Measurements from ENCODE around the gene ECE1. TPM values are rescaled to one million over a fixed set of nuclear protein-coding genes. Genes with fewer than 3 reads are reported as not detected.

Gene ECE1
- total and polyA plus RNA-seq, 9 of the 15 experiments (the other 6 are each of a cell fraction or from before 2014, with no cell fraction given), result 0.56 to 34.8 (median 11.0) TPM

DNA sequence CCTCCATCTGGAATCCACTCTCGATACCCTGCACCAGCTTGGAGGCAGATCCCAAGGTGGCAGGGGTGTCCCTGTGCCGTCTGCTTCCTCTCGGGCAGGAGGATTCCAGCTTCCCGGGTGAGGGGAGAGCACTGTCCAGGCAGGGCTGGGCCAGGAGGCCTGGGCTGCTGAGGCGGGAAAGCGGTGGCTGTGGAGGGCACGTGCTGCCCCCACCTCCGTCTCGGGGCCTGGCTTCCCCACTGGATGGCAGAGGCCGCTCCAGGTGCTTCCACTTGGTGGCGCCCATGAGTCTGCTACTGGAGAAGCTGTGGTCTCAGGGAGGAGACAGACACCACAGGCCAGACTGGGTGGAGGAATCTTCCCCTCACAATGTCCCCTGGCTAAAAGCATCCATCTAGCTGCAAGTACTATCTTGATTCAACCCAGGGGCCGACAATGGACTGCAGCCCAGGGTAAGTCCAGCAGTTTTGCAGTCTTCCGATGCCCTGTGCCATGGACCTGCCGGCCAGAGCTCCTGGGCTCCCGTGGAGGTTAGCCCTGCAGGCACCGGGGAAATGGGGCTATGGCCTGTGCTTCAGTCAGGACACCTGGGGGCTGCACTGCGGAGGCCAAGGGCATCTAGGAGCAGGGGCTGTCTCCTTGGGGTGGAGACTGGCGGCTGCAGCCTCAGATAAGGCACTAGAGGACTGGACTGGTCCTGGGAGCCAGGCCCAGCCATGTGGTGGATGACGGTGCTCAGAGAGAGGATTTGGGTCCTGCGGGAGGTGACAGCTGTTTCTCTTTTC, 72.3 kb downstream of the ECE1 start (continued):
- TF ChIP-seq RFX7 (CRISPR knock-in tag; IDR thresholded peaks at IDR 0.05), result no peak
- no peak for TF ChIP-seq STAT5B (CRISPR knock-in tag; IDR thresholded peaks at IDR 0.05)
- no peak for TF ChIP-seq SIRT6 (IDR thresholded peaks at IDR 0.05; ENCODE audit: low read depth, low read length)
- TF ChIP-seq ZBTB7A (IDR thresholded peaks at IDR 0.05; ENCODE audit: borderline replicate concordance, control insufficient read depth, low read depth, low read length), result peak; percentile 46; the same call in 1 of the 2 replicates
- 0 out of 4 replicates have a peak, but pooled peaks of 1 of the 2 experiments have one; percentile 20 for TF ChIP-seq UBTF (IDR thresholded peaks at IDR 0.05; ENCODE audit: borderline replicate concordance in 1 of 2, low read depth in 2 of 2, low read length in 2 of 2)
- no peak for TF ChIP-seq TEAD1 (CRISPR knock-in tag; IDR thresholded peaks at IDR 0.05)
- TF ChIP-seq PHB (CRISPR knock-in tag; IDR thresholded peaks at IDR 0.05), result no peak
- TF ChIP-seq, protein P1, sequence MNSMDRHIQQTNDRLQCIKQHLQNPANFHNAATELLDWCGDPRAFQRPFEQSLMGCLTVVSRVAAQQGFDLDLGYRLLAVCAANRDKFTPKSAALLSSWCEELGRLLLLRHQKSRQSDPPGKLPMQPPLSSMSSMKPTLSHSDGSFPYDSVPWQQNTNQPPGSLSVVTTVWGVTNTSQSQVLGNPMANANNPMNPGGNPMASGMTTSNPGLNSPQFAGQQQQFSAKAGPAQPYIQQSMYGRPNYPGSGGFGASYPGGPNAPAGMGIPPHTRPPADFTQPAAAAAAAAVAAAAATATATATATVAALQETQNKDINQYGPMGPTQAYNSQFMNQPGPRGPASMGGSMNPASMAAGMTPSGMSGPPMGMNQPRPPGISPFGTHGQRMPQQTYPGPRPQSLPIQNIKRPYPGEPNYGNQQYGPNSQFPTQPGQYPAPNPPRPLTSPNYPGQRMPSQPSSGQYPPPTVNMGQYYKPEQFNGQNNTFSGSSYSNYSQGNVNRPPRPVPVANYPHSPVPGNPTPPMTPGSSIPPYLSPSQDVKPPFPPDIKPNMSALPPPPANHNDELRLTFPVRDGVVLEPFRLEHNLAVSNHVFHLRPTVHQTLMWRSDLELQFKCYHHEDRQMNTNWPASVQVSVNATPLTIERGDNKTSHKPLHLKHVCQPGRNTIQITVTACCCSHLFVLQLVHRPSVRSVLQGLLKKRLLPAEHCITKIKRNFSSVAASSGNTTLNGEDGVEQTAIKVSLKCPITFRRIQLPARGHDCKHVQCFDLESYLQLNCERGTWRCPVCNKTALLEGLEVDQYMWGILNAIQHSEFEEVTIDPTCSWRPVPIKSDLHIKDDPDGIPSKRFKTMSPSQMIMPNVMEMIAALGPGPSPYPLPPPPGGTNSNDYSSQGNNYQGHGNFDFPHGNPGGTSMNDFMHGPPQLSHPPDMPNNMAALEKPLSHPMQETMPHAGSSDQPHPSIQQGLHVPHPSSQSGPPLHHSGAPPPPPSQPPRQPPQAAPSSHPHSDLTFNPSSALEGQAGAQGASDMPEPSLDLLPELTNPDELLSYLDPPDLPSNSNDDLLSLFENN (IDR thresholded peaks at IDR 0.05; ENCODE audit: low read depth in 2 of 2, low read length in 2 of 2), result 0 out of 4 replicates have a peak, but pooled peaks of 1 of the 2 experiments have one; percentile 6
- TF ChIP-seq CHCHD3 (CRISPR knock-in tag; IDR thresholded peaks at IDR 0.05), result no peak
- no peak for TF ChIP-seq RNF219 (CRISPR knock-in tag; IDR thresholded peaks at IDR 0.05)
- peak; percentile 68 for TF ChIP-seq BHLHE40 (IDR thresholded peaks at IDR 0.05; ENCODE audit: low read length)
- no peak for TF ChIP-seq NCOA6 (IDR thresholded peaks at IDR 0.05)
- TF ChIP-seq TBP (optimal IDR thresholded peaks at IDR 0.05; ENCODE audit: low read depth, low read length), result no peak
- TF ChIP-seq FIP1L1 (IDR thresholded peaks at IDR 0.05; ENCODE audit: low read depth, low read length, poor library complexity, severe bottlenecking), result no peak
- peak; percentile 77 for TF ChIP-seq CBFA2T2 (conservative IDR thresholded peaks at IDR 0.05)
- no peak; a peak in 1 of 4 replicates for TF ChIP-seq NRF1 (conservative IDR thresholded peaks at IDR 0.05 in 1 of 2, IDR thresholded peaks at IDR 0.05 in 1 of 2)
- TF ChIP-seq NELFE (IDR thresholded peaks at IDR 0.05; ENCODE audit: insufficient read depth, insufficient read length), result no peak
- TF ChIP-seq SRF (CRISPR knock-in tag; IDR thresholded peaks at IDR 0.05), result peak in 1 of 2 experiments; percentile 64; a peak in 1 of 4 replicates
- TF ChIP-seq XRCC5 (IDR thresholded peaks at IDR 0.05; ENCODE audit: low read depth, low read length), result 0 out of 2 replicates have a peak, but pooled peaks have one; percentile 35
- TF ChIP-seq XRCC3 (IDR thresholded peaks at IDR 0.05), result no peak
